IPS-NIHi7 (cell line): ENCODE results near the gene PXDN.

Experiments used
- DNase-seq: peaks from one replicate; pipeline ENCODE4 v3.0.0; 2012; ENCODE audit warnings: mixed read lengths; ENCODE audit errors: extremely low spot score

PXDN gene

DNA sequence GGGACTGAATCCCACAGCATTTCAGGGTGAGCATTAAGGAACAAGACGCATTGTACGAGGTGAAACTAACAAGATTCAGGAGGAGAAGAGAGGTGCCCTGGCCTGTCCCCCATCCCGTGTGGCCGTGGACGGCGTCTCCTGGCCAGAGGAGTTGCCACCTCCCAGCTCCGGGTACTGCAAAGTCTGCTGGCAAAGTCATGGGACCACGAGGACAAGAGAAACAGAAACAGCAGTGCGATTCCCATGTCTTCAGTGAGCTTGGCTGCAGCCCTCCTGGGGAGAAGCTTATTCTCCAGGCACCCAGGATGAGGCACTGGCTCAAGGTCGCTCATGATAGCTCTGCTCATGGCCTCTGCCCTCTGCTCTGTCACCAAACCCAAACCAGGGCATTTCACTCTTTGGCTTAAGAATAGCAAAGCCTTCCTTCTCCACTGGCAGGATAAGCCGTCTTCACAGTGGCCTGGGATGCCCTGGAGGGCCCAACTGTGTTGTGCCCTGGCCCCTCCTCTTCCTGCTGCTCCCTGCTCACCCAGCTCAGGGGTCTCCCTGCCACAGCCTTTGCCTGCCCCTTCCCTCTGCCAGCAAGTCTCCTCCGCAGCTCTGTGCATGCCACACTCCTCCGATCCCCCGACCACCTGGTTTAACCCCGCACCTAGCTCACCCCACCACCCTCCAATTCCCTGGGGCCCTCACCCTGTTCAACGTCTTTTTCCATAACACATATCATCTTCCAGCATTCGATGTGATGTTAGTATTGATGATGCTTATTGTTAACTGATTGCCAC is 144.8 kb downstream of the PXDN start:
- no peak for DNase-seq

DNA sequence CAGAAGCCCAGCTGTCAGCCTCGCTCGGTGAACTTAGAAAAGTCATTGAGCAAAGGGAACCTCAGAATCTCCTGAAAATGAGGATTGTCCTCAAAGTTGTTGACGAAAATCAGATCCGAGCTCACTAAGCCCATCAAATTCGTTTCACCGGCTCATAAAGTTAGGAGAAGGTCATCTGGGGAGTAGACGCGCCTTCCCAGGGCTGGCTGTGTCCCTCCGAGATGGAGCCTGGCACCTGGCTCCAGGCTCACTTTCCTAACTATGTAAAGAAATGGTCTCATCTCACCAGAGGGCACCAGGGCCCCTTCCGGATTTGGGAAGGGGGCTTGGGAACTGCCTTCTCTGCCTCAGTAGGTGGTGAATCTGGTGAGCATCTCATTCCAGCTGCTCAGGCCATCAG is 145.5 kb downstream of the PXDN start:
- no peak for DNase-seq

DNA sequence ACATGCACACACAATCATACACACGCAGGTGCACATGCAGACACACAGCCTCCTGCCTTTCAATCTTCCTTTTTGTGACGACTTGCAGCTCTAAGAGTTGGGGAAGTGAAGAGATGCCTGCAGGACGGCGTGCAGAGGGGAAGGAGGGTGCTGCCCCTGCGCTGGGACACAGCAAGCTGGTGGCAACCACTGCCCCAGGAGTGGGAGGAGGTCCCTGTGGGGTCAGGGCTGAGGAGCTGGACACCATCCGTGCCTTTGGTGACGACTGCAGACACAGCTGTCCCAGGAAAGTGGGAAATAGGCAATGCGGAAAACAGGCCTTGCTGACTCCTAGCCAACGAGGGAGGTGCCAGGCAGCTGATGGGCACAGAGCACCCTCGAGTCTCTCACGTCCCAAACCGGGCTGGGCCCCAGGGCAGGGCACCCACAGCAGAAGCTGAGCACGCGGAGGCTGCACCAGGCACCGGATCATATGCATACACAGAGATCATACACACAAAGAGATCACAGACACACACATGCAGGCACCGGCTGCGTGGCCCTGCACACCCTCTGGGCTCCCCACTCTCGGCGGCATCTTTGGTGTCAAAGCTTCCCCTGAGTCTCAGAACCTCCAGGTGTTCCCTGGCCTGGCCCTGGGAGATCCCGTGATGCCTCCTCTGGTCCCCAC is 146.1 kb downstream of the PXDN start:
- no peak for DNase-seq

DNA sequence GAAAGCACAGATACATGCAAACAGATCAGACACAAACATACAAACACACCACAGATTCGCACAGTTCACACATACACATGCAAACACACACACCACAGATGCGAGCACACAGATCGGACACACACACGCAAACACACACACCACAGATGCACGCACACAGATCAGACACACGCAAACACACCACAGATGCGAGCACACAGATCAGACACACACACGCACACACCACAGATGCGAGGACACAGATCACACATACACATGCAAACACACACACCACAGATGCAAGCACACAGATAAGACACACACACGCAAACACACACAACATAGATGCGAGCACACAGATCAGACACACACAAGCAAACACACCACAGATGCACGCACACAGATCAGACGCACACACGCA is 149.0 kb downstream of the PXDN start:
- no peak for DNase-seq

DNA sequence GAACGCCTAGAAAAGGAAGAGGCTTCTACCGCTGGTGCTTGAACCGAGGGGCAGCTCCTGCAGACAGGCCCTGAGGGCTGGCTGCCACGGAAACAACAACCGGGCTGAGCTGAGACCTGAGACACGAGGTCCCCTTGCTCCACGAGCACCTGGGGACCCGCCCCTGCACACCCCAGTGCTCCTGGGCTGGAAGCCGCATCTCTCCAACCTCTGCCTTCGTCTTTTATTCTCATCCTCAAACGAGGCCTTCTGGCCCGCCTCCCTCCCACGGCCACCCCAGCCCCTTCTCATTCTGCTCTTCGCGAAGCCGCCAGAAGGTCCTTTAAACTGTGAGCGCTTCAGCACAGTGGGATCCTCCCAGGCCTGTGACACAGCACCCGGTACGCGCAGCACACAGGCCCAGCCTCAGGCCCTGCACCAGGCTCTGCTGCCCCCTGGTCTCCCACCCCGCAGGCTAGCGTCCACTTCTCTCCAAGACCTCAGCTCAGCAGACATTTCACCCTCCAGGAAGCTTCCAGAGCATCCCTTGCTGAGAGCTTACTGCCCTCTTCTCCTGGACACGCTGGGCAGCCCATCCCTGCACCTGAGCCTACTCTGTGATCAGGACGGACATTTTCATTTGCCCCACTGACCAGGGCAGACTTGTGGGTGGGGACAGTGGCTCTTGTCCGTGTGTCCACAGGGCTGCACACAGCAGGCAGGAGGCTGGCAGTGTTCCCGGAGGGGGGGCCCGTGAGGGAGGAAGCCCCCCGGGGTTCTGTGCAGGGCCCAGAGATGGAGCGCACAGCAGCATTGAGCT is 149.7 kb downstream of the PXDN start:
- DNase-seq: no peak

DNA sequence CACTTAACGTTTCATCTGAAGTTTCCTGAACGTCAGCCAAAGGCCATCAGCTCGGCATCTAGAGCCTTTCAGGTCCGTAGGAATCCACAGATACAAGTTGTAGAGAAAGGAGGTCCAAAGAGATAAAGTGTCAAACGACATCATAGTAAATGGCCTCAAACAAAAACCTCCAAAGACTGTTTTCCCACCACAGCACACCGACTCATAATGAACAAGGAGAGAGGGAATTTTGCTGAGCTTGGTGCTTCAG is 150.3 kb downstream of the PXDN start:
- no peak for DNase-seq

DNA sequence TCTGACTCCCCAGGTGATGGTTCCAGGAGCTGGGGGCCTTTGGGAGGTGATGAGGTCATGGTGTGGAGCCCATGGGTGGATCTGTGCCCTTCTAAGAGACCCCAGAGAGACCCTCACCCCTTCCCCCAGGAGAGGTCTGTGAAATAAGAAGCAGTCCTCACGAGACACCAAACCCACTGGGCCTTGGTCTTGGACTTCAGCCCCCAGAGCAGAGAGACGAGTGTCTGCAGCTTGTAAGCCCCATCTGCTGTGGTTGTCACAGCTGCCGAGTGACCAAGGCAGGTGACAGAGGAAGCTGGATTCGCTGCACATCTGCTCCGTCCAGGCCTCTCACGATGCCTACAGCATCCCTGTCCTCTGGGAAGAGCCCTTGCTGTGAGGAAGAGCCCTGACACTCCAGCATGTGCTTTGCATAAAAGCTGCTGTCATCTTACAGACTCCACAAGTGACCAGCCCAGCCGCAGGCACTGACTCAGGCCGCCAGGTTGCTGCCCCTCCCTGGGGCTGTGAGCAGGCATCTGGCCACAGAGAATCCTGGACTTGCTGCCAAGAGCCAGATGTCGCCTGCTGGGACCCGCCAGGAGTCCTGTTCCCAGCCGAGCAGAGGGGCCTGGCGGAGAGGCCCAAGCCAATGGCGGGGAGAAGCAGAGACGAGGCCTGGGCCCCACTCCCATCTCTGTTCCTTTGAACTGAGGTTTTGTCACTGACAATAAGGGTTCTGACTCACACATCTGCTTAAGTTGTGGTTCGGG is 150.8 kb downstream of the PXDN start:
- DNase-seq: peak; percentile 53

DNA sequence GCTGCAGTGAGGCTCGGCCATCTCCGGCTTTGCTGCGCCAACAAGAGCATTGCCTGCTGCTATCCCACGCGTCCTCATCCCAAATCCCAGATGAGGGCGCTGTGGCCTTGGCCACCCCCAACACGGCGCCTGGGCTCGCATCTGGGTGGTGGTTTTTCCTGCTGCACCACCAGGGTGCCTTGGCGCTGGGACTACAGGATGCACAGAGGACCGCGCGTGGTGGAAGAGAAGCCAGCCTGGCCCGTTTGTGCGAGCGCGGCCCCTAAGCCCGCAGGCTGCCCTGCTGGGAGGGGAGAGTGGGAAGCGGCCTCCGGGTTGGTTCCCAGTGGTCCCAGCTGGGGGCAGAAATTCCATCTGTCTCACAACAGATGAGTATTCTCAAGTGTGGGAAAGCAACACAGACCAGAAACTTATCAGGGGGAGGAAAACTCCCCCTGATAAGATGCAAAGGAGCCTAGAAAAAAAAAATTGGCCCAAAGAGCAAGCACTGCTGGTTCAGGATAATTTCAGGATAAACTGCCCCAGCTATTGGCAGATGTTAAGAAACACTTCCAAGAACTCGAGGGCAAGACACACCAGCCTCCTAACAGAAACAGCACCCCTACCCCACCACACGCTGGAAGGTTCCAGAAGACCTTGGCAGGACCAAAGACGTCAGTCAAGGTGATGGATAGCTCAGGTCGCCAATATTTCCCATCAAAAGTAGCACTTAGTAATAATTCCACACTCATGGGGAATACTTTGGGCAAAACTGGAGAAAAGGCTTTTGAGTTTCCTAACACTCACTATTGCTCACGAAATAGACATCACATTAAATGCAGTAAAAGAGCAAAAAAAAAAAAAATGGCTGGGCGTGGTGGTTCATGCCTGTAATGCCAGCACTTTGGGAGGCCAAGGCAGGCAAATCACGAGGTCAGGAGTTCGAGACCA is 152.1 kb downstream of the PXDN start:
- DNase-seq: peak; percentile 86

DNA sequence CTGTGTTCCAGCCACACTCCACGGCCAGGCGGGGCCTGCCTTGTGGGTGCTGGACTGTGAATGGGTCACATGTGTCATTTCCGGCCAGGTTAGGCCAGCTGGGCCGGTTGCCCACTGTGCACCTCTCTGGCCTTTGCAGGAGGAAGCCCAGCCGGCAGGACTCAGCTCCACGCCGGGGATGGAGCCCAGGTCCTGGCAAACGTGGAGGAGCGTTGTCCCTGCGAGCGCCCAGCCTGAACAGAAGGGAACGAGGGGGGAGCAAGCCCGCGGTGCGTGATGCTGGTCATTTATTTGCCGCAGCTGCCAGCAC is 152.9 kb downstream of the PXDN start:
- DNase-seq: no peak

DNA sequence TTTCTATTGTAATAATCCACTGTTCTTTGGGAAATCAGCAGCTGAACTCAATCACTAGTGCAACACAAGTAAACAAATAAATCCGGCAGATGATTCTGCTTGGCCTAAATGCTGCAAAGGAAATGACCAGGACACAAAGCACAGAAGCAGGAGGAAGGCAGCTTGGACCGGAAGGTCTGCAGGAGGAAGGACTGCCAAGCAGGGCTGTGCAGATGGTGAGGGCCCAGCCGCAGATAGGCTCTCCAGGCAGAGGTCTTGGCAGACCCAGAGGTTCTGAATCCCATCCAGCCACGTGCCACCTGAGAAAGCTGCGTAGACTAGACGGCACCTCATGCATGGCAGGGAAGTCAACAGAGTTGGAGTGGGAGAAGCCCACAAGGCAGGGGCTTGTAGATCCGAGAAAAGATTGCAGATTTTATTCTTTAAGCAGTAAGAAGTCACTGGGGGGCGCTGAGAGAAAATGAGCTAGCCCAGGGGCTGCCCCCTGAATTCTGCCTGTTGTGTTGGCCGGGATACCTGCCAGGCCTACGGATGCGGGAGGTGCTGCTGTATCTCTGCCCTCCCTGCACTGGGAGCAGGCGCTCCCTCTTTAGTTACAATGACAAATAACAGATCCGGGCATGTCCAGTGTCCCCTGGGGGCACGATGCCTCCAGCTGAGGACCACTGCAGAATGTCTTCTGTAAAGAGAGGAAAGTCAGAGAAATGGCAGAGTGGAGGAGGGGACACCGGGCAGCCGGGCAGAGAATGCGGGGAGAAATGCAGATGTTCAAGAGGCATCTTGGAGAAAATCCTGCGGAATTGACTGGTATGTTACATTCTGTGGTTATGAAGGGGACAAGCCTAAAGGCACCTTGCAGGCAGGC is 153.5 kb downstream of the PXDN start:
- DNase-seq: no peak

DNA sequence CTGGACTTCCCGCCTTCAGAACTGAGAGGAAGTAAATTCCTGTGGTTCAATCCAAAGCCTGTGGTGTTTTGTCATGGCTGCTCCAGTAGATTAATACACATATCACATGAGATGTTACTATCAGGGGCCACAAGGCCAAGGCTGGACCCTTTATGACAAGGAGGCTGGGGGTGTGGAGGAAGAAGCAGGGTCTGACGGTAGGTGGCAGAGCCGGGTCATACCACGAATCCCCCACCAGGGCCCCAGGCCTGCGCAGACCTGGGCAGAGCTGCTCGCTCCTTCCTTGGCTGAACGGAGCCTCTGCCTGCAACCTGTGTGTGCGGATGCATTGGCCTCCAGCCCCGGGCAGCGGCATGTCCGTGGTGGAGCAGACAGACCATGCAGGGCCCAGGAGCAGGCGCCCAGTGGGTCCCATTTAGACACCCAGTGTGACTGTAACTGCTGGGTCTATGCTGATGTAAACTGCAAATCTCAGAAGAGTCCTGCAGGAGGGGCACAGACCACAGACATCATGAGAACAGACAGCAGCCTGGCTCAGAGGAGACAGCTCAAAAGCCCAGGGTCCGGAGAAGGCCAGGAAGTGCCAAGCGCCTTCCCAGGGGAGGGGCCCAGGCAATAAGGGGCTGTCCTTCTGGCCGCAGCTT is 155.2 kb downstream of the PXDN start:
- no peak for DNase-seq

DNA sequence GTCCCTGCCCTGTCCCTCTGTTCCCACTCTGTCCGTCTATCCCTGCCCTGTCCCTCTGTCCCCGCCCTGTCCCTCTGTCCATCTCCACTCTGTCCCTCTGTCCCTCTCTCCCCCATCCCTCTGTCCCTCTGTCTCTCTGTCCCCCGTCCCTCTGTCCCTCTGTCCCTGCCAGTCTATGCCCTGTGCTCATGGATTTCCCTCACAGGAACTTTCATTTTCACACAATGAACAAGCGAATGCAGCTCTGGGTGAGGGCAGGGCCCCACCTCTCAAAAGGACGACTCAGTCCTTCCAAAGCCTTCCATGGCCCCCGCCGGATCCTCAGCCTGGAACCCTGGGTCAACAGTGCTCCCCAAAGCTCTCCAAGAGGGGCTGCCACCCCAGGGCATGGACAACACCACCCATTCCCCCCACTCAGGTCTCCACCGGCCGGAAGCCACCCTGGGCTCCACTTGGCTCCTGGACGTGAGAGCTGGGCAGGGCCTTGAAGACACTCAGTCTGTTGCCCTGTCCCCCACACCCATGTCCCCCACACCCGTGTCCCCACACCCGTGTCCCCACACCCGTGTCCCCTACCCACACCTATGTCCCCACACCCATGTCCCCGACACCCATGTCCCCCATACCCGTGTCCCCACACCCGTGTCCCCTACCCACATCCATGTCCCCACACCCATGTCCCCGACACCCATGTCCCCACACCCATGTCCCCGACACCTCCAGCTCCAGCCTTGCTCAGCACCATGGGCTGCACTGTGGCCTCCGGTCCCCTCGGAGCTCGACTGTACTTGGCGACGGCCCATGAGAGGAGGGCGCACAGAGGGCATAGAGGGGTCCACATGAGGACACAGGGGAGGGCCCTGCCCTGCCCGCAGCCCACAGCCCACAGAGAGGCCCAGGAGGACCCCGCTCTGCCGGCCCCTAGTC is 156.0 kb downstream of the PXDN start:
- DNase-seq: no peak

DNA sequence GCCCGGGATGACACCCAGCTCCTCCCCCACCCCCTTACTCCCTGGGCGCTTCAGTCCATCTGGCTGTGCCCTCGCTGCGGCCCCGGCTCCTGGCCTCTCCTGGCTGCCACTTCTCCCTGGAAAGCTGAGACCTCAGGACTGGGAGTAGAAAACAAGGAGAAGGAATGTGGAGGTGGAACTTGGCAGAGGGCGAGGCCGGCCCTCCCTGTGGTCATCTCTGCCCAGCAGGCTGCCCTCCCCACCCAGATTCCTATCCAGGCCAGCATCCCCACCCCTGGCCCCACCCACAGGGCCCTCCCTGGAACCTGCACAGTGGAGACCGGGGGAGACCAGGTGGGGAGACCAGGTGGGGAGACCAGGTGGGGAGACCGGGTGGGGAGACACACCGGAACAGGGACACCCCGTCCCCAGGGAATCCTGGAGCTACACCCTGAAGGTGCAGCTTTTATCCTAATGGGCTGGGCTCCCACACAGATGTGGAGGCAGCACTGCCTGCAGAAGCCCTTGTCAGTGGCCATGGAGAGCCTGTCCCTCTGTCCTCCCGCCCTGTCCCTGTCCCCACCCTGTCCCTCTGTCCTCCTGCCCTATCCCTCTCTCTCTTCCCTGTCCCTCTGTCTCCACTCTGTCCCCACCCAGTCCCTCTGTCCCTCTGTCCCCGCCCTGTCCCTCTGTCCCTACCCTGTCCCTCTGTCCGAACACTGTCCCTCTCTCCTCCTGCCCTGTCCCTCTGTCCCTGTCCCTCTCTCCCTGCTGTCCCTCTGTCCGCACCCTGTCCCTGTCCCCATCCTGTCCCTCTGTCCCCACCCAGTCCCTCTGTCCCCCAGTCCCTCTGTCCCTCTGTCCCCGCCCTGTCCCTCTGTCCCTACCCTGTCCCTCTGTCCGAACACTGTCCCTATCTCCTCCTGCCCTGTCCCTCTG is 157.1 kb downstream of the PXDN start:
- no peak for DNase-seq

DNA sequence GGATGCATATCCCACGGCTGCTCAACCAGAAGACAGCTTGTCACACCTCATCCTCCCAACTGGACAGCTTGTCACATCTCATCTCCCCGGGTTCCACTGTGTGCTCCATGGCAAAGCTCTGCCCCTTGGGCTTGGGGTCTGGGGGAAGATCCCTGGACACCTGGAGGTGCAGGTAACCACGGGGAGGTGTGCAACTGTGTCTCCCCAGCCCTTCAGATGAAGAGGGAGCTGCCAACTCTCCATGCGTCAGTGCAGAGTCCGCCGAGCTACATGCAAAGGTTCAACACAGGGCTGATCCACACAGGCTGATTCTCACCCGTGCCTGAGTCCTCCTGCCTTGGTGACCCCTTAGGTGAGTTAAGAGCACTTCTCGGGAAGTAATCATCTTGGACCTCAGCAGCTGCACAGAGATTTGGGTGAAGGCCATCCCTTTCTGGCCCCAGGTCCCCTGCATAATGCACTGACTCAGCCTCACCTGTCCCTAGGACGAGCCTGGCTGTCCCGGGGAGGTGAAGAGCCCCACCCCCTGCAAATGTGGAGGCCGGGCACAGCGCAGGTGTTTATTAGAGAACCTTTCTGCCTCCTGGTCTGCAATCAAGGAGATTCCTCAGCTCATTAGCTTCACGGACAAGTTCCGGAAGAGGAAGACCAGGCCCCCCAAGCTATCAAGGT is 157.9 kb downstream of the PXDN start:
- no peak for DNase-seq

DNA sequence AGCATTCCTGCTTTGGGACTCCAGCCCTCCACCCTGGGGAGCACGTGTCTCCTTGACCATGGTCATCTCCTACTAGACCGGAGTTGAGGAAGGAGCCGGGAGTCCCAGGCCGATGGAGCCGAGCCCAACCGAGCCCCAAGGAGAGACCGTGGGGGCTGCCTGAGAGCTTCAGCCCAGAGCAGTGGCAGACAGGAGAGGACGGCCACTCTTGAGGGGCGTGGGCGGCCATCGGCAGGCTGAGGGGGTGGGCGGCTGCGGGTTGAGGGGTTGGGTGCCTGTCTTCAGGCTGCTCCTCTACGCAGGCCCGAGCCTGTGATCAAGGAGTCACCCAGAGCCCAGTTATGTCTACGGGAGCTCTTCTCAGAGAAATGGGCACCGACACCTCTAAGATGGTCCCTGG is 158.7 kb downstream of the PXDN start:
- DNase-seq: no peak

DNA sequence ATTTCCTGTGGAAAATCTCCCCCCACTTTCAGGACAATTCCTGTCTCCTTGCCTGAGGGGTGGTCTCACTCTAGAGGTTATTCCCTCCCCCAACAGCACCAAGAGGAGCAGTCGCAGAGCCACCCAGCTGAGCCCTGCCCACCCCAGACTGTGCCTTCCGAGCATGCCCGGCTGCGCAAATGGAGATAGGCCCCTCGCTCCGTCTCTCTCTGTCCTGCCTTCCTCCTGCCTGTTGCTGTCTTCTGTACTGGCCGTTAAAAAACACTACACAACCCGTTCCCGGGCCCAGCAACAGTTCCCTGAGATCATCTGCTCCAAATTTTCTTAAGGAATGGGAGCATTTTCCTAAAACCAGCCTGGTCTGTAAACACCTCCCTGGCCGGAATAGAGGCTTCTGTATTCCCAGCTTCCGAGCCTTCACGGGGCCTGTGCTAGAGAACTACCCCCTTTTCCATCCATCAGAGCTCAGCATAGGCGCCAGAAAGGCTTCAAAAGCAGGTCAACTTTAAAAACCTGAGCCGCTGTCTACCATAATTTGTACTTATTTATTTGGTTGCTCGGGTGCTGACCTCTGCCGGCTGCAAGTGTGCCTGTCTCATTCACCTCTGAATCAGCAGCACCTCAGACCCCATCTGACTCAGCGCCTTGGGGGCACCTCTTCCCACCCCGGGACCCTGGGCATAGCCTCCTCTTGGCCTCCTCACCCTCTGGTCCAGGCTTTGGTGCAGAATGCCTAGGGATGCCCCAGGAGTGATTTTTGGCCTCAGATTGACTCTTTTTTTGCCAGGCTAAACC is 159.4 kb downstream of the PXDN start:
- DNase-seq: no peak
